H1 (cell line): ENCODE results near the gene IFITM10. TPM values are rescaled to one million over a fixed set of nuclear protein-coding genes. Genes with fewer than 3 reads are reported as not detected.

Experiments
- BACH1 ChIP-seq: IDR thresholded peaks from 2 replicates; pipeline ENCODE4 v1.6.1; 2012; ENCODE audit warnings: low read length, improper control_type of control experiment
- CHD1 ChIP-seq: IDR thresholded peaks from 2 replicates; pipeline ENCODE4 v1.6.1; 2012; ENCODE audit warnings: low read depth, low read length, improper control_type of control experiment
- CHD7 ChIP-seq: fragments of 300-600 bp; sonication (generic); IDR thresholded peaks from 2 replicates; pipeline ENCODE4 v1.7.1; 2012; ENCODE audit warnings: low read length, moderate library complexity, mild to moderate bottlenecking, inconsistent platforms; ENCODE audit not compliant: insufficient replicate concordance
- polyA plus RNA-seq, 7 experiments: library from polyadenylated mRNA; depleted of rRNA in 3 of 7; stranded (reverse) in 5 of 7; unstranded in 2 of 7; fragments of >200 nt in 5 of 7; fragments of 200-250 nt in 2 of 7; gene quantifications; 1 replicate in 5 of 7; 2 replicates in 1 of 7; 4 replicates in 1 of 7; pipeline versions ENCODE4 v1.2.1 to v1.2.3, GENCODE V29; 2011 to 2013; ENCODE audit warnings: missing spikeins in 2 of 7, mixed read lengths in 2 of 7
- total RNA-seq: library from RNA; stranded (reverse); fragmentation: NEBNext Ultra II Directional; extraction: Animal tissue kit (Norgen Biotek cat#: 25700); gene quantifications from 2 replicates; pipeline ENCODE4 v1.2.1, GENCODE V29; 2021

Gene IFITM10
- total and polyA plus RNA-seq, 2 of the 8 experiments (the other 6 are each of a cell fraction or from before 2014, with no cell fraction given), result 0.08 to 0.22 TPM

GRCh38 chr11:1770528-1770927, 20.1 kb upstream of the IFITM10 start (continued):
- TF ChIP-seq CHD7 (no peak), CHD1 (no peak), BACH1 (no peak)
